GM21717 (cell line): Measurements from ENCODE around the gene NXNL2.

Experiments used
- ATAC-seq: cut with Tn5 transposase; IDR thresholded peaks from one replicate; pipeline ENCODE4 v1.9.1; 2021; ENCODE audit warnings: mild to moderate bottlenecking, moderate library complexity; ENCODE audit not compliant: unreplicated experiment

The NXNL2 gene

DNA sequence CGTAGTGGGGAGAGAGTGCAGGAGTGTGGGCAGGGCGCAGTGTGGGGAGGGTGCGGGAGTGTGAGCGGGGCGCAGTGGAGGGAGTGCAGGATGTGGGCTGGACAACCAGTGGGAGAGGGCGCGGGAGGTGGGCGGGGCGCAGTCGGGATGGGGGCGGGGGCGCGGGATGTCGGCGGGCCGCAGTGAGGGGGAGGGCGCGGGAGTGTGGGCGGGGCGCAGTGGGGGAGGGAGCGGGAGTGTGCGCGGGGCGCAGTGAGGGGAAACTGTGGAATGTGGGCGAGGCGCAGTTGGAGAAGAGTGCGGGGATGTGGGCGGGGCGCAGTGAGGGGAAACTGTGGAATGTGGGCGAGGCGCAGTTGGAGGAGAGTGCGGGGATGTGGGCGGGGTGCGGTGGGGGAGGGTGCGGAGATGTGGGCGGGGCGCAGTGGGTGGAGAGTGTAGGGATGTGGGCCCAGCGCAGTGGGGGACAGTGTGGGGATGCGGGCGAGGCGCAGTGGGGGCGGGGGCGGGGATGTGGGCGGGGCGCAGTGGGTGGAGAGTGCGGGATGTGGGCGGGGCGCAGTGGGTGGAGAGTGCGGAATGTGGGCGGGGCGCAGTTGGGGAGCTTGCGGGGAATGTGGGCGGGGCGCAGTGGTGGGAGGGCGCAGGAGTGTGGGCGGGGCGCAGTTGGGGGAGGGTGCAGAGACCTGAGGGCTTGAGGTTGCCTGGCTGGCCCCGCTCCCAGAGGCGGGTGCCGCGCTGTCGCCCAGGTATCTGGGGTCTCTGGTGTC is at the start of gene NXNL2:
Gene NXNL2 (plus strand): TSS at position 723 of the 770 bp plus-strand sequence. CDS start 257 bp downstream, outside the sequence.
- ATAC-seq = no peak

DNA sequence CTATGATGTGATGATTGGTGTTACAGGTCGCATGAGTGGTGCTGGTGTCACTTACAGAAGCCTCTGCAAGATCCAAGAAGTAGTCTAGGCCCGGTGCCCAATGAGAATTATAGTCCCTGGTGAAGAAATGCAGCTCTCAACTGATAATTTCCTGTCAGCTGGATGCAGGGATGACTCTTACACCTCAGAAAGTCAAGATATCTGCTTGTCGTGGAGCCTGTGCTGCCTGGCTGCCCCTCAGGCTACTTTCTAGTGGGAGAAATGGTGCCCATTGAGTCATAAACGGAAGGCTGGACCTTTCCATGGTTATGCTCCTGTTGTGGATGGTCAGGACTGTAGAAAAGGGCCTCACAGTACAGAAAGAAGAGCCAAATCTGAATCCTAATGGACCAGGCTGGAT is 46.8 kb upstream of the NXNL2 start:
- ATAC-seq = no peak

DNA sequence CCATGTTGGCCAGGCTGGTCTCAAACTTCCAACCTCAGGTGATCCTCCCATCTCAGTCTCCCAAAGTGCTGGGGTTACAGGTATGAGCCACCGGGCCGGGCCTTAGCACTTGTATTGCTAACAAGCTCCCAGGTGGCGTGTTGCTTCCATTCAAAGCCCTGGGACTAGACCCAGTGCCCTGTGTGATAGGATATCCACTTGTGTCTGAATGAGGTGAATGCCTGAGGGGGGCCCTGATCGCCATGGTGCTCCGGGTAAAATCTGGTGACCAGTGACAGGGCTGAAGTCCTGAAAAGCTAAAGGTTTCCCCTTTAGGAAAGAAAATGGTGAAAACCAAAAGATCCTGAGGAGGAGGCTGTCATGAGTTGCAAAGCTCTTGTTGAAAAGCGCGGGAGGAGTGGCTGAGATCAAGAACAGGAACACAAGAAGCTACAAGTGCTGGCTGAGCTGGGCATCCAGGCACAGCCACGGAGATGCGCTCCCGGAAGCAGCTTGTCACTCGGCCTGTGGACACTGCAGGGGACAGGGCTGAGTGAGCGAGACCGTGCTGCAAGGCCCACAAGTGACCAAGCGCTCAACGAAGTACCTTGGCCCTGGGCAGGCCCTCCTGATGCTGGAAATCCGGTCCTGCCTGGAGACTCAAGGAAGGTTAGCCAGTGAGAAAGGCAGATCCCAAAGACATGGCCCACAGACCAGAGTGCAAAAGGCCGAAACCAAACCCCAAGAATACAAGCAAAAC is 39.8 kb upstream of the NXNL2 start:
- ATAC-seq = no peak

DNA sequence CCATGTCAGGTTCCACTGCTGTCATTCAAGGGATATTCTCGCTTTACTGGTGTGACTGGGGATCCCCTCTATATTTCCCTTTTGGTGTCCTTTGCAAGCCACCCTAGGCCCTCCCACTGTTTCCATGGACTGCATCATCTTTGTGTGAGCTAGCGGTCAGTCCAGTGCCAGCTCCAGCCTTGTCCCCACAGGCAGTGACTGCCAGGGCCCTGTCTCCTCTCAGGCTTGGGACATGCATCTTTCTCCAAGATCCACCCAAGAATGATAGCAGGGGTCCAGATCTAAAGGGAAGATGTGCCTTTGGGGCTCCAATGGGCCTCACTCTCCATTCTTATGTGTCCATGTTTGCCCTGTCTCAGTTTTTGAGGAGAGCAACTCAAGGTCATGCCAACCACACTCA is 37.8 kb upstream of the NXNL2 start:
- ATAC-seq = no peak

DNA sequence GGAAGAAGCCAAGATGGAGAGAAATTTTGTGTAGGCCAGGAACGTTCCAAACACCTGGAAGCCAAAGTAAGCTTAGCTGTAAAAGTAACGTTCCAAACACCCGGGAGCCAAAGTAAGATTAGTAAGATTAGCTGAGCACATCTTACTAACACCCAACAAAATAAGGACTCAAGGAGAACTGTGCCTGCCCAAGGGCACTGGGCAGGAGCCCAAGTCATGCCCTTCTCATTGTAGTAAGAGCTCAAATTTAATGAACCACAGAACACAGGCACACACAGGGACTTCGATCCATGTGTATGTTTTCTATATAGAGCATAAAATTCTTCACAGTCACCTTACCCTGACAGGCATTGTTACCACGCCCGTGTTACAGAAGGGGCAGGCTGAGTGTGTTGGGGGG is 36.1 kb upstream of the NXNL2 start:
- no peak for ATAC-seq

DNA sequence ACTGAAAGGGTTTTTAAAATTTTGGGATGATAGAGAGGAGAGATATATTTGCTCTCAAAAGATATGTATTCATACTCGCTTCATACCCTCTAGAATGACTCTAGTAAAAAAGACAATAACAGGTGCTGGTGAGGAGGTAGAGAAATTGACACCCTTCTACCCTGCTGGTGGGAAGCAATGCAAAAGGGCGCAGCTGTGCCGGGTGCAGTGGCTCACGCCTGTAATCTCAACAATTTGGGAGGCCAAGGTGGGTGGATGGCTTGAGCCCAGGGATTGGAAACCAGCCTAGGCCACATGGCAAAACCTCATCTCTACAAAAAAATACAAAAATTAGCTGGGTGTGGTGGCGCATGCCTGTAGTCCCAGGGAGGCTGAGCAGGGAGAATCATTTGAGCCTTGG is 33.9 kb upstream of the NXNL2 start:
- no peak for ATAC-seq

DNA sequence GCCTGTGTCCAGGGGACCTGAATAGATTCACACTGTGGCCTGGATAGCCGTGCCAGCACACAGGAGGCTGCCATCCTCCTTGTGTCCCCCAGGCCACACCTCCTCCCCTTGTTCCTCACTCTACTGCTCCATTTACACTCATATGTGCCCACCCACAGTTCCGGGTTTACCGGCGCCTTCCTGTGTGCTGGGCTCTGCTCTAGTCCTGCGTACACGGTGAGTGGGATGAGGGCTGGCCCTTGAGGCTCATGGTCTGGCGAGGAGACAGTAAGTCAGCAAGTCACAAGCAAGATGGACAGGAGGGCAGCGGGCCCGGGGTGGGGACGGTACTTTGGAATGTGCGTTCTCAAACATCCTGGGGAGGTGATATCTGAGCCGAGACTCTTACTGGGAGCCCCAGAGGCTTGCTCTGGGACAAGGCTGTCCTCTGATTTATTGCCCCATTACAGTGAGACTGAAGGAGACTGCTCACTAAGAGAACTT is 32.4 kb upstream of the NXNL2 start:
- ATAC-seq = no peak

DNA sequence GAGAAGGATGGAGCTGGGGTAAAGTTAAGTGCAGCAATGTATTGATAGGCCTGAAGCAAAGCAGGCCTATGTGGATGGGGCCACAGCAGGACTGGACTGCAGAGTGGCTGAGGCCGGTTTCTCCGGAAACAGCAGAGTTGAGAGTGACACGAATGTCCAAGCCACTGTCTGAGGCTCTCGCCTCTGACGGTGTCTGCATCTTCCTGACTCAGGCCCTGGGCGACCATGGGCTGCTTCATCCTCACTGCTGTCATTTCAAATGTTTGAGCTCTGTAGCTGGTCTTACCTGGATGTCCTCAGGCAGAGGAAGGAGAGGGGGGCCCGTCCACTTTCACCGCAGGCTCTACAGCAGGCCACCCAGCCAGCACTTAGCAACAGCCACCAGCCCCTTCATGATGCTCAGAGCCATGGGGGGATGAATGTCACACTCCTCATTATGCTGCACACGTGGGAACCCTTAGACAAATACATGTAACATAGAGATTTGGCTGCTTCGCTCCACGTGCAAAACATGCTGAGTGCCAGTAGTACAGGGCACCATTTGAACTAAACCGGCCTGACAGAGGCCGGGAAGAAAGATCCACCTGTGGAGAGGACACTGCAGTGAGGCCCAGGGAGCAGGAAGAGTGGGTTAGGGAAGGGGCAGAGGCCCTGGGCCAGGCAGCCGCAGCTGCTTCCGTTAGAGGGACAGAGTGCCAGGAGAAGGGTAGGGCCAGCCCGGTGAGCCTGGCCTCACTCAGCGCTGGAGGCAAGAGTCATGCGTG is 31.7 kb upstream of the NXNL2 start:
- no peak for ATAC-seq

DNA sequence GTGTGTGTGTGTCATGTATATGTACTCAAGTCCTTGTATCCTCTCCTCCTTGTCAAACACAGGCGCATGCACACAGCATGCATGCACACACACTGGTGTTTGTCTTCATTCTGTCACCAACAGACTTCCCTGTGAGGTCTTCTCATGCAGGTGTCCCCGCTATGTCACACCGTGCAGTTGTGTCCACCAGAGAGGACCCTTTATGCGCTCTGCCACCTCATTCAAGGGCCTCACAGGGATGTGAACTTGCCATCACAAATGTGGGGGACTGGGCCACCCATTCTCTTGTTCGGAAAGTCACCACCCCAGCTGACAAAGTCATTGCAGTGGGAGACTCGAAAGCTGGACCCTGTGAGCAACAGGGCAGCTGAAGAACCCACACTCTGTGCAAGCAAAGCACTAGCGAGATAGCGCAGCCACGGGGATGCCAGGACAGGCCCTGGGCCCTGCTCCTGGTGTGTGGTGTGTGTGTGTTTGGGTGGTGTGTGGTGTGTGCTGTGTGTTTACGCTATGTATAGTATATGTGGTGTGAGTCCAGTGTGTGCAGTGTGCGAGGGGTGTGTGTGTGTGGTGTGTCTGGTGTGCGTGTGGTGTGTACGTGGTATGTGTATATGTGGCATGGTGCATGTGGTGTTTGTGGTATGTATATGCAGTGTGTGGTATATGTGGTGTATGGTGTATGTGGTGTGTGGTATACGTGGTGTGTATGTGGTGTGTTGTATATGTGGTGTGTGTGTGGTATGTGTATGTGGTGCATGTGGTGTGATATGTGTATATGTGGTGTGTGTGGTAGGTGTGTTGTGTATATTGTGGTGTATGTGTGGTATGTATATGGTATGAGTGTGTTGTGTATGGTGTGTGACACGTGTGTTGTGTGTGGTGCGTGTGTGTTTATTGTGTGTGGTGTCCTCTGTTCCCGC is 30.9 kb upstream of the NXNL2 start:
- ATAC-seq = no peak

DNA sequence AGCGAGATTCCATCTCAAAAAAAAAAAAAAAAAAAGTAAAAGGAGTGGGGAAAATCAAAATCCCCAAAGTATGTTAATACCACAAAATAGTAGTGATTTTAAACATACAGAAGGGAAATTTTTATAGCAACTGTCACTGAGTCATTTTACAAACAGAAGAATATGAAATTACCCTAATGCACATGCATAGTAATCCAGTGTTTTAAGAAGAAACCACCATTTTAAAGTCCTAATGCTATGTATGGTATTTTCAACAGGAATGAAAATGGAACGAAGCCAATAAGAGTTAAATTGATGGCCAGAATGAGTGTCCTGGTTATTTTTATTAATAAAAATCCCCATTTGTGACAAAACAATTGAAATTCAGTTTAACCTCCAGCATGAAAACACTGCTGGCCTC is 26.7 kb upstream of the NXNL2 start:
- ATAC-seq = no peak

DNA sequence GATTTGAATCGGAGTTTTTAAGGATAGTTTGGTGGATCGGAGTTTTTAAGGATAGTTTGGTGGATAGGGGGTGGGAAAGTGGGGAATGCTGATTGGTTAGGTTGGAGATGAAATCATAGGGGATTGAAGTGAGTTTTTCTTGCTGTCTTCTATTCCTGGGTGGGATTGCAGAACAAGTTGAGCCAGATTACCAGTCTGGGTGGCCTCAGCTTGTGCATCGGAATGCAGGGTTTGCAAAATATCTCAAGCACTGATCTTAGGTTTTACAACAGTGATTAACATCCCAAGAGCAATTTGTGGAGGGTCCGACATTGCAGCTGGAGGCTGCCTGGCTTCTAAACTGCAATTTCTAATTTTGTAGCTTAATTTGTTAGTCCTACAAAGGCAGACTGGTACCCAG is 23.1 kb upstream of the NXNL2 start:
- ATAC-seq = no peak

DNA sequence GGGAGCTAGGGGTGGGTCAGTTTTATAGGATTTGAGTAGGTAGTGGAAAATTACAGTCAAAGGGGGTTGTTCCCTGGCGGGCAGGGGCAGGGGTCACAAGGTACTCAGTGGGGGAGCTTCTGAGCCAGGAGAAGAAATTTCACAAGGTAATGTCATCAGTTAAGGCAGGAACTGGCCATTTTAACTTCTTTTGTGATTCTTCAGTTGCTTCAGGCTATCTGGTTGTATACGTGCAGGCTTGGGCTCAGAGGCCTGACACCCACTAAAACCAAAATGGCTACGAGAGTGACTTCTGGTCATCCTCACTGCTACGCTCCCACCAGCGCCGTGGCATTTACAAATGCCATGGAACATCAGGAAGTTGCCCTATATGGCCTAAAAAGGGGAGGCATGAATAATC is 20.7 kb upstream of the NXNL2 start:
- no peak for ATAC-seq

DNA sequence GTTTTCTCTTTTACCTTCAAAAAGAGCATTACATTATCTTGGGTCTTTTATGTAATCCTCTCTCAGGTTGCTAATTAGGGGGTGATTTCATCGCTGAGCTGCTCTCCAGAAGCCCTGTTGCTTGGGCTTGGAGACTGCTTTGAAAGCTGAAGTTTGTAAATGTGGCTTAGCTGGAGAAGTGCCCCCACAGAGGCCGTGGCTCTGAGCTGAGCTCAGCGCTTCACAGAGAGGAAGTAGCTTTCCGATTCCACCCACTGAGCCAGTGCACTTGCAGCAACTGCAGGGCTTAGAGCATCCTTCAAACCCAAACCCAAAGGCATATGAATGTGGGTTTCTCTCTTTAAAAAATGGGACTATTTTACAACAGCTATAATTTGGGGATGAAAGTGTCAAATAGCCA is 13.7 kb upstream of the NXNL2 start:
- ATAC-seq = no peak

DNA sequence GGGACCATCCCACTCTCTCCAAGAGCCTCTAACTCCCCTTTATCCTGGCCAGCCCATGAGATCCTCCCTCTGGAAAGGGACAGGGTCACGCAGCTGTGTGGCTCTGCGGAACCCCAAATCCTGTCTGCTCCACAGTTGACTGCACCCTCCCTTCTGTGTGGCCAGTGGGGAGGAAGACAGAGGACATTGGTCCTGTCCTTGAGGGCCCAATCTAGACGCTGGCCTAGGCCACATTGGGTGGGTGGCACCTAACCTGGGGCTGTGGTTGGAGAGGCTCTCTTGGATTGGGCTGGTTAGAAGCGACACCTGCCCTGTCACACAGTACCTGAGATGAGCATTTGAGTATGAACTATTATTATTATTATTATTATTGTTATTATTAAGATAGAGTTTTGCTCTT is 12.6 kb upstream of the NXNL2 start:
- no peak for ATAC-seq

DNA sequence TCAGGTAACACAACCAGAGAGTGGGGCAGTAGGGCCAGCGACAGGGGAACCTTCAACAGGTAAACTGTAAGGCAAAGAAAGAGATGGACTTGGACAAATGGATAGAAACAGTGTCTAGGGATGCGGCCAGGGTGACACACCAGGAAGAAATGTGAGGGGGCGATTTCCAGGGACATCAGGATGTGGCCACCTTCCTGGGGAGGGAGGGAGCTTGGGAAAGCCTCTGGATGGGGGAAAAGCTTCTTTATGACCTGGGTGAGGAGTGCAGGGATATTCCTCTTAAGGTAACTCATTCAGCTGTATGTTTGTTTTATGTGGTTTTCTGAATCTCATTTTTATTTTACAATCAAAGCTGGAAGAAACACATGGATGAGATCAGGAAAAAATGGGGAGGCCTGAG is 11.9 kb upstream of the NXNL2 start:
- no peak for ATAC-seq

DNA sequence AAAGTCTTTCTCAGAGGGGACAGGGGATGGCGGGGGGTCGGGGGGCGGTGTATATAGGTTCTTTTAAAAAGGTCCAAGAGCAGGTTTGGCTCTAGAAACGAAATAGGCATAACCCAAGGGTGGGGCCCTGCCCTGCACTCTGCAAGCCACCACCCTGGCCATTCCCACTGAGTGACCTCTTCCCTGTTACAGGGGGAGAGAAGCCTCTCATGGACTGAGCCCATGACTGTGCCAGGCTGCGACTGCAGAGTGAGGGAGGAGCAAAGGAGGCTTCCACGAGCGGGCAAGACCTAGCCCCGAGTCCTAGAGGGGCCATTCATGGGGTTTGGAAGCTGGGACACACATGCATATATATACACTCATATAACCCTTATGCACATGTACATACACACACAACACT is 10.1 kb upstream of the NXNL2 start:
- no peak for ATAC-seq

DNA sequence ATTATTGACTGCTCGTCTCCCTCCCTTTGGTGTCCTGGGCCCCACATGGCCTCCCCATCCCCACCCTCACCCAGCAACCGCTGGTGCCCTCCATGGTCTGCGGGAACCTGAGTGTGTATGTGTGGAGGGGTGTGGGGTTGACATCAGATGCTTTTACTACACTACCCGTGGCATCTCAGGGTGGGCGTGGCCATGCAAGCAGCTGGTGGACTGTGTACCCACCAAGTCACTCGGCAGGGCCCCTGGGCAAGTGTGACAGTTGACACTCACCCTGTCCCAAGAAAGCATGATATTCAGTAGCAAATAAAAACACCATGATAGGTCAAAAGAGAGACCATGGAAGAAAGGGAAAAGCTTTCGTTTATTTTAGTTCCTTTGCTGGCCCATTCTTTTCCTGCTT is 7.4 kb upstream of the NXNL2 start:
- ATAC-seq = no peak

DNA sequence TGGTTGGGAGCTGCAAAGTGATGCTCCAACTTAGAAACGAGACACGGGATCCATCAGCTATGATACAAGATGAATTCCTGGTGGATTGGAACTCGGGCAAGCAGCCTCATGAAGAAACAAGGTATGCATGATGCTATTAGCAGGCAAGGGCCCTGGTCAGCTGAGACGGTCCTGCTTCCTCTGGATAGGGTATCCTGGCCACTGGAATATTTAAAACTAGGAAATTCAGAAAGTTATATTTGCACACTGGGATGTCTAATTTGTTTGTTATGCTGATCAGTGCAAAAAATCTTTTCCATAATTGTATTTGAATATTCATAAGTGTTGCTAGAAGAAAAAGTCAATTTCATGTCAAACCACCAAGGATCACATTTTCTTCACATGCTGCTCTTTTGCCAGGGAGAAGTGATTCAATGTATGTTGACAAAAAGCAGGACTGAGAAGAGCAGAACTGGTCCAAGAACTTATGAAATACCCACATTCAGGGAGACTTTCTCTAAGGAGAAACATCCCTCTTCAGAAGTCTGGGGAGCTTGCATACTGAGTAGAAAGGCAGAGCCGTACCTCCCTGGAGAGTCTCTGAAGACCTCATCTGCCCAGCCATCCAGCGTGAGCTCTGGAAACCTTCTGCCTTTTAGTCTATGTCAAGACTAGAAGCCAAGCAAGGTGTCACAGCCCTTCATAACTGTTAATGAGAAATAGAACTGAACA is 6.7 kb upstream of the NXNL2 start:
- no peak for ATAC-seq

DNA sequence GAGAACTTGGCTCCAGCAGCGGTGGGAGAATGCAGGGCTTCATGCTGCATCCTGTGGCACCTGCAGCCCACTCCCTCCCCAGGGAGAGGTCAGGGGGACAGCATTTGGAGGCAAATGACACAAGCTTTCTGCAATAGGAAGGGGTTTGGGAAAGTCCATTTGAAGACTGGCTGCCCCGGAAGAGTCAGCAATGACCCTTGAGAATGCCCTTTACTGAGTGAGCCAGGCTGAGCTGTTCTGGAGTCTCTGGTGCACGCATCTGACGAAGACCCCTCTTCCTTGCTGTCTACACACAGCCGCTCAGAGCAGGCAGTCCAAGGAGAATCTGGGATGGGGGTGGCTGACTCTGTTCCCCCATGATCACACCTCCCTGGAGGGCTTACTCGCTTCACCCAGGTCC is 5.5 kb upstream of the NXNL2 start:
- no peak for ATAC-seq

DNA sequence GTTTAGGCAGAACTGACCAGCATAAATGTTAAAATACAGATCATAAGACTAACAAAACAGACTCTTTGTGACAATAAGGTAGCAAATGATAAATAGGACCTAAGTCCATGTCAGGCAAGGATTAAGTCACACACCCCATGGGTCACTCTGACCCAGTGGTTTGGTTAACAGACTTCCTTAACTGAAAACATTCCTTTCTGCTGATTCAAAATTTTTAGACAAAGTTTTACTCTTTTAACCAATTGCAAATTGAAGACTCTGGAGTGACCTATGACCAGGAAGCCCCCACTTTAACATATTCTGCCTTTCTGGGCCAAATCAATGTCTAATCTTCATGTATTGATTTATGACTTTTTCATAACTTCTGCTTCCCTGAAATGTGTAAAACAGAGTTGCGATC is 4.9 kb upstream of the NXNL2 start:
- ATAC-seq = no peak
